ENCODE data around the gene NALF2.

Gene NALF2

GRCh38 chrX:69503782-69504625 lies at the start of gene NALF2:
Gene NALF2 (plus strand): TSS chrX:69504326. CDS start chrX:69505283, 957 bp downstream.
- TF ChIP-seq CTCF (conservative IDR thresholded peaks at IDR 0.05; ENCODE audit: low read depth, low read length), result no peak
- peak within 1 kb of the TSS; percentile 44 for H3K4me3 ChIP-seq (ENCODE audit: low read depth, low read length)
- peak; percentile 53 for DNase-seq (ENCODE audit: low read depth)

- TF ChIP-seq CTCF (conservative IDR thresholded peaks at IDR 0.05; ENCODE audit: low read depth, low read length), result no peak
- no peak for DNase-seq (ENCODE audit: low read depth)
- no peak overlapping the region for H3K4me3 ChIP-seq (ENCODE audit: low read depth, low read length)
Observed at GRCh38 chrX:69457756-69458155, 46.4 kb upstream of the NALF2 start.

GRCh38 chrX:69466546-69466945 lies 37.6 kb upstream of the NALF2 start:
- no peak for TF ChIP-seq CTCF (conservative IDR thresholded peaks at IDR 0.05; ENCODE audit: low read depth, low read length)
- H3K4me3 ChIP-seq (ENCODE audit: low read depth, low read length), result no peak overlapping the region
- DNase-seq (ENCODE audit: low read depth), result no peak

- TF ChIP-seq CTCF (conservative IDR thresholded peaks at IDR 0.05; ENCODE audit: low read depth, low read length), result no peak
- H3K4me3 ChIP-seq (ENCODE audit: low read depth, low read length), result no peak overlapping the region
- no peak for DNase-seq (ENCODE audit: low read depth)
Observed at GRCh38 chrX:69469975-69470374, 34.2 kb upstream of the NALF2 start.

GRCh38 chrX:69489625-69490024 lies 14.5 kb upstream of the NALF2 start:
- DNase-seq (ENCODE audit: low read depth), result no peak
- TF ChIP-seq CTCF (conservative IDR thresholded peaks at IDR 0.05; ENCODE audit: low read depth, low read length), result no peak
- H3K4me3 ChIP-seq (ENCODE audit: low read depth, low read length), result no peak overlapping the region

- peak; percentile 7 for DNase-seq (ENCODE audit: low read depth)
- peak; percentile 51 for TF ChIP-seq CTCF (conservative IDR thresholded peaks at IDR 0.05; ENCODE audit: low read depth, low read length)
- no peak overlapping the region for H3K4me3 ChIP-seq (ENCODE audit: low read depth, low read length)
Observed at GRCh38 chrX:69493193-69493592, 10.9 kb upstream of the NALF2 start.

GRCh38 chrX:69493766-69494165 lies 10.4 kb upstream of the NALF2 start:
- no peak overlapping the region for H3K4me3 ChIP-seq (ENCODE audit: low read depth, low read length)
- no peak for TF ChIP-seq CTCF (conservative IDR thresholded peaks at IDR 0.05; ENCODE audit: low read depth, low read length)

More at GRCh38 chrX:69493766-69494165, 10.4 kb upstream of the NALF2 start:
- no peak for DNase-seq (ENCODE audit: low read depth)

Measured in choroid plexus epithelial cell (primary cell).